CD14-positive monocyte (primary cell): ENCODE data around the gene GPX3. TPM values are rescaled to one million over a fixed set of nuclear protein-coding genes. Genes with fewer than 3 reads are reported as not detected.

Source experiments
- DNase-seq, 3 donors: peaks; one replicate each; pipeline ENCODE4 v3.0.0-alpha.2; 2011 to 2022
- H2AFZ ChIP-seq: 2 replicates; pipeline ENCODE4 v1.6.0; 2012; ENCODE audit warnings: mild to moderate bottlenecking, low read depth, low read length, inconsistent platforms; ENCODE audit not compliant: insufficient read depth, poor library complexity, severe bottlenecking
- H3K27ac ChIP-seq, 2 donors: 1 replicate in 1 of 2; 2 replicates in 1 of 2; pipeline ENCODE4 v1.5.1; 2012 to 2013; ENCODE audit warnings: low read length in 2 of 2, control low read depth in 1 of 2, inconsistent platforms in 1 of 2, low read depth in 1 of 2, mild to moderate bottlenecking in 1 of 2
- H3K27me3 ChIP-seq, 2 donors: one replicate each; pipeline versions ENCODE4 v1.6.0 to v1.6.1; 2011 to 2013; ENCODE audit warnings: low read length in 2 of 2; ENCODE audit not compliant: control insufficient read depth in 2 of 2, insufficient read depth in 2 of 2
- H3K36me3 ChIP-seq, 2 donors: replicated peaks in 1 of 2; 1 replicate in 1 of 2; 2 replicates in 1 of 2; pipeline versions ENCODE4 v1.5.1 to v1.6.1; 2012 to 2013; ENCODE audit warnings: low read length in 2 of 2, control low read depth in 1 of 2, inconsistent platforms in 1 of 2, mild to moderate bottlenecking in 1 of 2; ENCODE audit not compliant: insufficient read depth in 2 of 2, control insufficient read depth in 1 of 2
- H3K4me1 ChIP-seq, 2 donors: 1 replicate in 1 of 2; 2 replicates in 1 of 2; pipeline versions ENCODE4 v1.5.1 to v1.6.1; 2012 to 2013; ENCODE audit warnings: low read length in 2 of 2, control low read depth in 1 of 2, inconsistent platforms in 1 of 2, mild to moderate bottlenecking in 1 of 2, moderate library complexity in 1 of 2; ENCODE audit not compliant: insufficient read depth in 2 of 2, control insufficient read depth in 1 of 2
- H3K4me2 ChIP-seq: replicated peaks from 2 replicates; pipeline ENCODE3; 2012; ENCODE audit warnings: low read length, moderate library complexity, mild to moderate bottlenecking; ENCODE audit not compliant: poor library complexity, severe bottlenecking; ENCODE audit errors: extremely low read depth
- H3K4me3 ChIP-seq, 3 experiments: fragments of 200-600 bp in 1 of 3; sonication (generic) in 1 of 3; replicated peaks in 1 of 3; 1 replicate in 2 of 3; 2 replicates in 1 of 3; pipeline ENCODE4 v1.5.1; 2011 to 2013; ENCODE audit warnings: low read length in 3 of 3, mild to moderate bottlenecking in 3 of 3, control low read depth in 2 of 3, low read depth in 2 of 3, inconsistent platforms in 1 of 3, moderate library complexity in 1 of 3
- H3K79me2 ChIP-seq: 2 replicates; pipeline ENCODE4 v1.6.0; 2012; ENCODE audit warnings: mild to moderate bottlenecking, control low read depth, inconsistent platforms, low read length, moderate library complexity; ENCODE audit not compliant: insufficient read depth
- H3K9ac ChIP-seq: 2 replicates; pipeline ENCODE4 v1.6.0; 2017; ENCODE audit warnings: low read length, mild to moderate bottlenecking; ENCODE audit not compliant: insufficient read depth, poor library complexity, severe bottlenecking
- H3K9me3 ChIP-seq, 2 donors: replicated peaks in 1 of 2; 1 replicate in 1 of 2; 2 replicates in 1 of 2; pipeline versions ENCODE4 v1.5.1 to v1.6.1; 2012 to 2013; ENCODE audit warnings: low read length in 2 of 2, control low read depth in 1 of 2; ENCODE audit not compliant: control insufficient read depth in 1 of 2, insufficient read depth in 1 of 2
- H4K20me1 ChIP-seq: 2 replicates; pipeline ENCODE4 v1.6.0; 2012; ENCODE audit warnings: mild to moderate bottlenecking, low read length, control low read depth, moderate library complexity; ENCODE audit not compliant: insufficient read depth
- H3K27ac Mint-ChIP-seq, 7 donors: one replicate each; pipeline ENCODE4 v1.8.0; 2020; ENCODE audit warnings: mild to moderate bottlenecking in 7 of 7, mixed read lengths in 7 of 7, moderate library complexity in 6 of 7, inconsistent platforms in 2 of 7
- H3K27me3 Mint-ChIP-seq, 3 donors: one replicate each; pipeline ENCODE4 v1.8.0; 2021 to 2022; ENCODE audit warnings: low read depth in 3 of 3, mild to moderate bottlenecking in 3 of 3, mixed read lengths in 3 of 3, moderate library complexity in 3 of 3, inconsistent platforms in 1 of 3
- H3K36me3 Mint-ChIP-seq, 2 donors: one replicate each; pipeline ENCODE4 v1.8.0; 2020; ENCODE audit warnings: mixed read lengths in 2 of 2, inconsistent platforms in 1 of 2, mild to moderate bottlenecking in 1 of 2
- H3K4me1 Mint-ChIP-seq: one replicate; pipeline ENCODE4 v1.8.0; 2020; ENCODE audit warnings: mild to moderate bottlenecking, mixed read lengths
- H3K4me3 Mint-ChIP-seq, 2 donors: one replicate each; pipeline ENCODE4 v1.8.0; 2020; ENCODE audit warnings: mild to moderate bottlenecking in 2 of 2, mixed read lengths in 2 of 2, moderate library complexity in 1 of 2
- H3K9me3 Mint-ChIP-seq, 7 donors: one replicate each; pipeline ENCODE4 v1.8.0; 2020 to 2022; ENCODE audit warnings: mixed read lengths in 7 of 7, mild to moderate bottlenecking in 6 of 7, moderate library complexity in 6 of 7, inconsistent platforms in 2 of 7
- WGBS: methylation state at CpG from one replicate; pipeline ENCODE4 v1.1.5; 2013; ENCODE audit warnings: missing lambda C conversion rate; ENCODE audit not compliant: insufficient coverage; 5-methylcytosine and 5-hydroxymethylcytosine counted together
- intact Hi-C, 2 donors: fragments of 100-400 bp; cut with micrococcal nuclease; formaldehyde crosslinking; loops; one replicate each; pipeline versions ENCODE4 v1.15.0 to v1.15.1; 2023
- polyA plus RNA-seq, 3 donors: library from polyadenylated mRNA; depleted of rRNA in 1 of 3; unstranded in 2 of 3; stranded (reverse) in 1 of 3; fragments of 300-500 nt in 2 of 3; fragments of >200 nt in 1 of 3; fragmentation: Illumina TruSeq in 2 of 3; gene quantifications; 1 replicate in 2 of 3; 2 replicates in 1 of 3; pipeline ENCODE4 v1.2.3, GENCODE V29; 2012 to 2021
- TF ChIP-seq, protein P1 (sequence below): fragments of 200-600 bp; IDR thresholded peaks from one replicate; pipeline ENCODE4 v1.8.0; 2022; ENCODE audit warnings: antibody characterized with exemption, mild to moderate bottlenecking

The GPX3 gene
- polyA plus RNA-seq, 3 donors = 3.5 to 12.7 (median 3.8) TPM

DNA sequence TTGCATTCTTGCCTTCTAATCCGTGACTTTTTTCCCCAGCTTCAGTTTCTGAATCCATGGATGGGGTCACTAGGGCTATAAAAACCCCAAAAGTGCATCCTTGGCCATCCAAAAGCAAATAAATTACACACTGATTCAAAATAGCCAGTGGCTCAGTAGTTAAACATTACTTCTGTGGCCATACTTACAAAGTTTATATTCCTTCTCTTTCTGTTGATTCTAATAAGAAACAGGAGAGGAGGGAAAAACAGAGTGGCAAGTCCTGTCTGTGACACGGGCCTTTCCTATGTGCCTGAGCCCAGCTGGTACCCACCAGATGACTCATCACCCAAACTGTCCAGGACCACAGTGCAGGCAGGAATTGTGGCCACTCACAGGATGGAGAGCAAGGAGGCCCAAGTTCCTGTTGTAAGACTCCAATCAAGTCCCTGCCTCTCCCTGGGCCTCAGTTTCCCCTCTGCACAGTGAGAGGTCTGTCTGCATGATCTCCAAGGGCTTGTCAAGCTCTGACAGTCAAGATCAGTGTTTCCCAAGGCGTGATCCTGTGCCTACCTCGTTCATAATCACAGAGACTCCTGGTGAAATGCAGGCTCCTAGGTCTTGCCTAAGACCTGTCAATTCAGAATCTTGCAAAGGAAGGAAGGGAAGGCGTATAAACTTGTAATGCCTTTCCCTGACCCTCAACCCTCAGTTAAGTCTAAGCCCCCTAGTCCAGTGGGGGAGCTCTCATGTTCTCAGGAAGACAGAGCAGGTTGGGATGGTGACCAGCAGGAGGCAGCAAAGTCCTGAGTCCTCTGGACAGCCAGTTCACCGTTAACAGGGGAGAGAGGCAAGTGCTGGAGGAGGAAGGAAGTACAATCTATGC lies 30.9 kb downstream of the GPX3 start:
- Histone ChIP-seq H3K79me2 (peaks cover 40% of the 10 kb centered on the region), H3K9me3 (no peaks in the 10 kb centered on the region), H4K20me1 (peaks cover 92% of the 10 kb centered on the region), H2AFZ (no peak overlapping the region), H3K4me1 (peaks cover 36 to 46% of the 10 kb centered on the region in 2 donors), H3K36me3 (peaks cover 76 to 82% of the 10 kb centered on the region in 2 donors), H3K27ac (peak overlapping the region in 1 of 2 donors; percentile 65), H3K4me3 (no peak overlapping the region), H3K27me3 (no peaks in the 10 kb centered on the region), H3K9ac (no peak overlapping the region), H3K4me2 (no peak overlapping the region)
- intact Hi-C loops = loop anchor here (1.0 to 10.0 kb wide), 5 partner anchors 64 to 204 kb away; partner anchors contain the start of gene GM2A (in 1 of the 2)
- Mint-ChIP-seq H3K27me3 (no peaks in the 10 kb centered on the region), H3K36me3 (peaks cover 88 to 96% of the 10 kb centered on the region in 2 donors), H3K4me3 (no peak overlapping the region), H3K27ac (peak overlapping the region; percentile 70 to 88 (median 79)), H3K4me1 (peaks cover 45% of the 10 kb centered on the region), H3K9me3 (no peaks in the 10 kb centered on the region)
- 92% methylated on average over 4 of the region's 6 CpGs for WGBS
- DNase-seq = peak; percentile 83 to 91 (median 88)
- TF ChIP-seq, protein P1, sequence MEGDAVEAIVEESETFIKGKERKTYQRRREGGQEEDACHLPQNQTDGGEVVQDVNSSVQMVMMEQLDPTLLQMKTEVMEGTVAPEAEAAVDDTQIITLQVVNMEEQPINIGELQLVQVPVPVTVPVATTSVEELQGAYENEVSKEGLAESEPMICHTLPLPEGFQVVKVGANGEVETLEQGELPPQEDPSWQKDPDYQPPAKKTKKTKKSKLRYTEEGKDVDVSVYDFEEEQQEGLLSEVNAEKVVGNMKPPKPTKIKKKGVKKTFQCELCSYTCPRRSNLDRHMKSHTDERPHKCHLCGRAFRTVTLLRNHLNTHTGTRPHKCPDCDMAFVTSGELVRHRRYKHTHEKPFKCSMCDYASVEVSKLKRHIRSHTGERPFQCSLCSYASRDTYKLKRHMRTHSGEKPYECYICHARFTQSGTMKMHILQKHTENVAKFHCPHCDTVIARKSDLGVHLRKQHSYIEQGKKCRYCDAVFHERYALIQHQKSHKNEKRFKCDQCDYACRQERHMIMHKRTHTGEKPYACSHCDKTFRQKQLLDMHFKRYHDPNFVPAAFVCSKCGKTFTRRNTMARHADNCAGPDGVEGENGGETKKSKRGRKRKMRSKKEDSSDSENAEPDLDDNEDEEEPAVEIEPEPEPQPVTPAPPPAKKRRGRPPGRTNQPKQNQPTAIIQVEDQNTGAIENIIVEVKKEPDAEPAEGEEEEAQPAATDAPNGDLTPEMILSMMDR = peak; percentile 94

DNA sequence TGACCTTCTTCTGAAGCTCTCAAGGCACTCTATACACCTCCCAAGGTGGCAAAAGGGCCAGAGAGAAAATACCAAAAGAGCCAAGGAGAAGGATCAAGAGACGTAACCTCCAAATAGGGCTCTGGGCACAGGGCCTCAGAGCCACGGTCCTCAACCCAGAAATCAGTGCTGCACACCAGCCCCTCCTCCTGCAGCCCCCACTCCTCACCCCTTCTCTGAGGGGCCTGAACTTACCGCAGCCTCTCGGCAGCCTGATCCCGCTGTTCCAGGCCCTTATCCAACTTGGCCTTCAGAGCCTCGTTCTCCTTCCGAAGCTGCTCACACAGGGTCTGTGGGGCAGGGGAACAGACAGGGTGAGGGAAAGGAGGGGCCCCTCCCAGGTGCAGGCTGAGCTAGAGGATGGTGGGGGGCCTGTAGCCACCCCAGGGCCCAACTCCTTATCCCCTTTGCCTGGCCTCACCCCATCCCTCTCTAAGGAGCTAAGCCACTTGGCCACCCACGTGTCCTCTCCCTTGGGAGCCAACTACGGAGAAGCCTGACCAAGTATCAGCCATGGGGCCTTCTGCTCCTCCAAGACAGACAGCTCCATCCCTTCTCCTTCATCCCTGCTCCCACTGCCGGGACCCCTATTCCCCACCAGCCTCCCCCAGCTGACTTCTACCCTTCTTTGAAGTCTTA lies 31.7 kb downstream of the GPX3 start:
- Mint-ChIP-seq H3K4me3 (no peak overlapping the region), H3K27ac (peak overlapping the region; percentile 70 to 88 (median 85)), H3K4me1 (peaks cover 52% of the 10 kb centered on the region), H3K9me3 (no peaks in the 10 kb centered on the region), H3K27me3 (no peaks in the 10 kb centered on the region), H3K36me3 (peaks cover 85 to 96% of the 10 kb centered on the region in 2 donors)
- Histone ChIP-seq H3K79me2 (peaks cover 45% of the 10 kb centered on the region), H3K27ac (peak overlapping the region in 1 of 2 donors; percentile 65), H3K4me2 (no peak overlapping the region), H3K4me3 (no peak overlapping the region), H3K9me3 (no peaks in the 10 kb centered on the region), H4K20me1 (peaks cover 92% of the 10 kb centered on the region), H3K9ac (no peak overlapping the region), H3K4me1 (peaks cover 44 to 54% of the 10 kb centered on the region in 2 donors), H3K36me3 (peaks cover 68 to 74% of the 10 kb centered on the region in 2 donors), H2AFZ (no peak overlapping the region), H3K27me3 (no peaks in the 10 kb centered on the region)
- 88% methylated on average over 10 of the region's 10 CpGs for WGBS
- intact Hi-C loops = loop anchor here (1.0 to 10.0 kb wide), 5 partner anchors 63 to 203 kb away; partner anchors contain the start of gene GM2A (in 1 of the 2)
- TF ChIP-seq, protein P1 = peak; percentile 37
- no peak for DNase-seq
